Ishikawa (cell line): ENCODE results near the gene FAM72A.

ENCODE experiments used
- CEBPB ChIP-seq: IDR thresholded peaks from 2 replicates; pipeline ENCODE4 v1.6.1; 2012
- CREB1 ChIP-seq: IDR thresholded peaks from 2 replicates; pipeline ENCODE4 v1.6.1; 2012; ENCODE audit warnings: low read depth
- EGR1 ChIP-seq: IDR thresholded peaks from 2 replicates; pipeline ENCODE4 v1.6.1; 2012
- EP300 ChIP-seq: IDR thresholded peaks from 2 replicates; pipeline ENCODE4 v1.6.1; 2012; ENCODE audit warnings: borderline replicate concordance
- FOXM1 ChIP-seq: IDR thresholded peaks from 2 replicates; pipeline ENCODE4 v1.6.1; 2012; ENCODE audit warnings: low read depth, borderline replicate concordance
- NFIC ChIP-seq: IDR thresholded peaks from 2 replicates; pipeline ENCODE4 v1.6.1; 2012
- RAD21 ChIP-seq: IDR thresholded peaks from 2 replicates; pipeline ENCODE4 v1.6.1; 2012; ENCODE audit warnings: low read depth
- TAF1 ChIP-seq: IDR thresholded peaks from 2 replicates; pipeline ENCODE4 v1.6.1; 2012; ENCODE audit warnings: low read depth, mild to moderate bottlenecking
- TCF12 ChIP-seq: IDR thresholded peaks from 2 replicates; pipeline ENCODE4 v1.6.1; 2012; ENCODE audit warnings: low read depth
- TEAD4 ChIP-seq: IDR thresholded peaks from 2 replicates; pipeline ENCODE4 v1.6.1; 2012
- YY1 ChIP-seq: IDR thresholded peaks from 2 replicates; pipeline ENCODE4 v1.6.1; 2012; ENCODE audit warnings: low read depth
- ZBTB7A ChIP-seq: IDR thresholded peaks from 2 replicates; pipeline ENCODE4 v1.6.1; 2012; ENCODE audit warnings: low read depth
- TF ChIP-seq, protein P1 (sequence below): IDR thresholded peaks from 2 replicates; pipeline ENCODE4 v1.6.1; 2012; ENCODE audit warnings: low read depth, mild to moderate bottlenecking
- TF ChIP-seq, protein P2 (sequence below): IDR thresholded peaks from 2 replicates; pipeline ENCODE4 v1.6.1; 2012
- TF ChIP-seq, protein P3 (sequence below): IDR thresholded peaks from 2 replicates; pipeline ENCODE4 v1.6.1; 2012

The FAM72A gene

DNA sequence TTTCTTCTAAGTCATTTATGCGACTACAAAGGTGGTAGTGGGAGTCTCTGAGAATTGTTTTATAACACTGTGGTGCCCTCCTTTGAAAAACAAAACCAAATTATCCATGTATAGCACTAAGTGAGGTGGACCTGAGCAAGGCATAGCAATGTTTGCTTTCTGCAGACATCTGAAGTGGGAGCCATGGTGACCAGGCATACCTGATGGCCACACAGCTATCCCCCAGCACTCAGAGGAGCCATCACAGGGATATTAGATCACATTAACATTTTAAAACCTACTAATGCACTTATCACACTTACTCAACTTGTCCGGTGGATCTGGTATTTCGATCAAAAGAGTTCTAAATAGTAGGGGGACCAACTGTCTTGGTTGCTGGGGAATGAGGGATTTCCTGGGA, 60.6 kb downstream of the FAM72A start:
- TF ChIP-seq CREB1 (no peak), EP300 (no peak), YY1 (no peak), RAD21 (no peak), FOXM1 (no peak), TEAD4 (no peak), ZBTB7A (no peak), CEBPB (no peak), NFIC (no peak), TCF12 (no peak), EGR1 (no peak), TAF1 (no peak)
- TF ChIP-seq, protein P1, sequence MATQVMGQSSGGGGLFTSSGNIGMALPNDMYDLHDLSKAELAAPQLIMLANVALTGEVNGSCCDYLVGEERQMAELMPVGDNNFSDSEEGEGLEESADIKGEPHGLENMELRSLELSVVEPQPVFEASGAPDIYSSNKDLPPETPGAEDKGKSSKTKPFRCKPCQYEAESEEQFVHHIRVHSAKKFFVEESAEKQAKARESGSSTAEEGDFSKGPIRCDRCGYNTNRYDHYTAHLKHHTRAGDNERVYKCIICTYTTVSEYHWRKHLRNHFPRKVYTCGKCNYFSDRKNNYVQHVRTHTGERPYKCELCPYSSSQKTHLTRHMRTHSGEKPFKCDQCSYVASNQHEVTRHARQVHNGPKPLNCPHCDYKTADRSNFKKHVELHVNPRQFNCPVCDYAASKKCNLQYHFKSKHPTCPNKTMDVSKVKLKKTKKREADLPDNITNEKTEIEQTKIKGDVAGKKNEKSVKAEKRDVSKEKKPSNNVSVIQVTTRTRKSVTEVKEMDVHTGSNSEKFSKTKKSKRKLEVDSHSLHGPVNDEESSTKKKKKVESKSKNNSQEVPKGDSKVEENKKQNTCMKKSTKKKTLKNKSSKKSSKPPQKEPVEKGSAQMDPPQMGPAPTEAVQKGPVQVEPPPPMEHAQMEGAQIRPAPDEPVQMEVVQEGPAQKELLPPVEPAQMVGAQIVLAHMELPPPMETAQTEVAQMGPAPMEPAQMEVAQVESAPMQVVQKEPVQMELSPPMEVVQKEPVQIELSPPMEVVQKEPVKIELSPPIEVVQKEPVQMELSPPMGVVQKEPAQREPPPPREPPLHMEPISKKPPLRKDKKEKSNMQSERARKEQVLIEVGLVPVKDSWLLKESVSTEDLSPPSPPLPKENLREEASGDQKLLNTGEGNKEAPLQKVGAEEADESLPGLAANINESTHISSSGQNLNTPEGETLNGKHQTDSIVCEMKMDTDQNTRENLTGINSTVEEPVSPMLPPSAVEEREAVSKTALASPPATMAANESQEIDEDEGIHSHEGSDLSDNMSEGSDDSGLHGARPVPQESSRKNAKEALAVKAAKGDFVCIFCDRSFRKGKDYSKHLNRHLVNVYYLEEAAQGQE = no peak
- TF ChIP-seq, protein P2, sequence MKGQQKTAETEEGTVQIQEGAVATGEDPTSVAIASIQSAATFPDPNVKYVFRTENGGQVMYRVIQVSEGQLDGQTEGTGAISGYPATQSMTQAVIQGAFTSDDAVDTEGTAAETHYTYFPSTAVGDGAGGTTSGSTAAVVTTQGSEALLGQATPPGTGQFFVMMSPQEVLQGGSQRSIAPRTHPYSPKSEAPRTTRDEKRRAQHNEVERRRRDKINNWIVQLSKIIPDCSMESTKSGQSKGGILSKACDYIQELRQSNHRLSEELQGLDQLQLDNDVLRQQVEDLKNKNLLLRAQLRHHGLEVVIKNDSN = no peak
- TF ChIP-seq, protein P3, sequence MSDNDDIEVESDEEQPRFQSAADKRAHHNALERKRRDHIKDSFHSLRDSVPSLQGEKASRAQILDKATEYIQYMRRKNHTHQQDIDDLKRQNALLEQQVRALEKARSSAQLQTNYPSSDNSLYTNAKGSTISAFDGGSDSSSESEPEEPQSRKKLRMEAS = no peak

DNA sequence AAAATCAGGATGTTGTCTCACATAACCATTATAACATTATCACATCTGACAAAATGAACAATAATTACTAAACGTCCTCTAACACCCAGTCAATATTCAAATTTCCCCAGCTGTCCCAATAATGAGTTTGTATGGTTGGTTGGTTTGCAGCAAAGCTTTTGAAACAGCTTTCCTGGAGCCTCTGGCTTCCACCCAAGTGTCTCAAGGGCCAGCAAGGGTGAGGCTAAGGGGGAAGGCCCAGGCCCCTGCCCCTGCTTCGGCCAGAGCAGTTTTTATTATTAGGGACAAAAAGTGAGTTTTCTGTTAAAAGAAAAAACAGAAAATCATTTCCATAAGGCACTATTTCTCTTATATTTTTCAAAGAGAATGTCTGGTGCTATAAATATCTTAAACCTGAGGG, 66.4 kb downstream of the FAM72A start:
- no peak for TF ChIP-seq EP300
